Middle frontal gyrus (tissue), 1 donor: ENCODE results near the gene PITX1.
"Not testable (repeated sequence)": the region's sequence is repeated elsewhere in the genome, so short reads cannot be mapped to it uniquely, and the experiment has no call there.

Source experiments
- DNase-seq: peaks from one replicate; pipeline ENCODE4 v3.0.0-alpha.2; 2015; ENCODE audit warnings: low spot score; ENCODE audit errors: extremely low spot score

PITX1 gene

DNA sequence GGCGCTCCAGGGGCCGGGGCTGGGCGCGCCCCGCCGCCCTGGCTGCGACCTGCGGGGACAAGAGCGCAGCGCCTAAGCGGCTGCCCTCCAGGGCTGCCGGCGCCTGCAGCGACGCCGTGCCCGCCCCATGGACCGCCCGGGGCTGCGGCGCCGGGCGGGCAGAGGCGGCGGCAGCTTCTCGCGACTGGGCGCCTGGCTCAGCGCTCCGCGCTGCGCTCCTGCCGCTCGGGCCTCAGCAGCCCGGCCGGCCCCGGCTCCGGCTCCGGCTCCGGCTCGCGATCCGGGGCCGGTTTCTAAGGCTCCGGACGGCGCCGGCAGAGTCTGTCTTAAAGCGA lies at the start of gene PITX1:
TSS of gene PITX1 (minus strand) at position 328 of the 335 bp plus-strand sequence. CDS start 347 bp downstream, outside the sequence.
- no peak for DNase-seq

GRCh38 chr5:135083334-135083733 lies 49.3 kb upstream of the PITX1 start:
- not testable (repeated sequence) for DNase-seq

DNA sequence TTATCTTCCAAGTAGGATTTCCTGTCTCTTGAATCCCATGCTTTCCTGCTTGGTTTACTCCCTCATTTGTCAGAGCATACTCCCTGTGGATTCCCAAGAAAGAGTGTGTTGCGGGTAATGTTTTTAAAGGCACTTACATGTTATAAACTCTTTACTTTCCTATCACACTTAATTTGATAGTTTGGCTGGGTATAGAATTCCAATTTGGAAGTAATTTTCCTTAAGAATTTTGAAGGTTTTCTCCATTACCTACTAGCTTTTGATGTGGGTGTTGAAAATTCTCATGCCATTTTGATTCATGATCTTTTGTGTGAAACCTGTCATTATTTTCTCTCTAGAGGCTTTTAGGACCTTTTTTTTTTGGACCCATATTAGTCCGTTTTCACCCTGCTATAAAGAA lies 47.2 kb upstream of the PITX1 start:
- no peak for DNase-seq

DNA sequence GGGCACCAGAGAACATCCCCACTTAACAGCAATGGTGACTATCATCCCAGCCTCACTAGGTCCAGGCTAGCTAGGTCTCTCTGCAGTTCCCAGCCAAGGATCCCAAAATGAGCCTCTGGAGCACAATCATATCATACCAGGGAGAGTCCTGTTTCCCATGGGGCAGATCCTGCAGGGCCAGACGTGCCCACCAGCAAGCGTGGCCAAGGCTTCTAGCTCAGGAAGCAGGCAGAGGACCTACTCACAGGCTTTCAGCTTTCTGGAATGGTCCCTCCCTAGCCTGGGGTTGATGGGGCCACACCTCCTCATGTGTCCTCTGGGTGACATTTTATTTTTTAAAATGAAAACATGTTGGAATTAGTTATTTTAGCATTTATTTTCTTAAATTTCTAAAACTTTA lies 45.7 kb upstream of the PITX1 start:
- no peak for DNase-seq

- no peak for DNase-seq
Observed at GRCh38 chr5:135079099-135079681, 45.2 kb upstream of the PITX1 start.

- DNase-seq, result no peak
Observed at GRCh38 chr5:135076801-135077200, 42.8 kb upstream of the PITX1 start.

GRCh38 chr5:135076051-135076491 lies 42.0 kb upstream of the PITX1 start:
- no peak for DNase-seq

DNA sequence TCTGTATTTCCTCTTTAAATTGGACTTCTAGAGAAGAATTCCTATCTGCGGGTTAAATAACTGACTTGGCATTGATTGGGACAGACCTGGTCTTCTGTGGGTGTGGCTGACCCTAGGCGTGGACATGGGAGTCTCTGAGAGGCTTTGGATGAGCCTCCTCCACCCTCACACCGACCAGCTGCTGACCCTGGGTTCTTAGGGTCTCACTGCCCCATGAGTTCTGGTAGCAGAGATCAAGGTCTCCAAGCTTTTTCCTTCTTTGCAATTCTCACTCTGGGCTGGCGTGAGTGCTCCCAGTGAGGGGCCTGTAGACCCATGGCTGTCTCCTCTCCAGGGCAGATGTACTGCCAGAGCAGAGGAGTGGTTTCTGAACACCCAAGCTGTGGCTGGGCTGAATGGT lies 41.6 kb upstream of the PITX1 start:
- DNase-seq, result no peak

DNA sequence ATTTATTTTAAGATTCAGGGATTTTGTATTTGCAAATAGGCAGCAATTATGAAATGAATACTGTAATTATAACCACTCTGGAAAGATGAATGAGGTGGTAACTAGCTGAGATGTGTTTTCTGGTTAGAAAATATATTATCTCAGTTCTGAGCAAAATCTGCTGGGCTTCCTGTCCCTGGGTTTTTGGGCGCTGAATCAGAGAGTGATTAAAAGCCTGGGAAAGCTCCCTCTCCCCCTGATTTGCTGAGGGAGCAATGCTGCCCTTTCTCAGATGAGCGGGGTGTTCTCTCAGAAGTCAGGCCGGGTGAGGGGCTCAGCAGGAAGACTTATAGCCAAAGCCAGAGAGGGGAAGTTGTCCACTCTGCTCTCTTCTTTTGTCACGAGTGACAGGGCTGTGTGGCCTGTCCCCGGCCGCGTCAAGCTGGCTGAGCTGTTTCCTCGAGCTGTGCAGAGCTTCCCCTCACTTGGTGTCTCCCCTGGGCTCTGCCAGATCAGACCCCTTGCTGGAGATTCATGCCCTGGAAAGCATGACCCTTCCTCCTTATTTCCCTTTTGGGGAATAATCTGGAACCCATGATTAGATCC lies 39.8 kb upstream of the PITX1 start:
- DNase-seq, result no peak

- DNase-seq, result no peak
Observed at GRCh38 chr5:135072387-135073281, 38.6 kb upstream of the PITX1 start.

GRCh38 chr5:135071311-135071710 lies 37.3 kb upstream of the PITX1 start:
- DNase-seq, result no peak

DNA sequence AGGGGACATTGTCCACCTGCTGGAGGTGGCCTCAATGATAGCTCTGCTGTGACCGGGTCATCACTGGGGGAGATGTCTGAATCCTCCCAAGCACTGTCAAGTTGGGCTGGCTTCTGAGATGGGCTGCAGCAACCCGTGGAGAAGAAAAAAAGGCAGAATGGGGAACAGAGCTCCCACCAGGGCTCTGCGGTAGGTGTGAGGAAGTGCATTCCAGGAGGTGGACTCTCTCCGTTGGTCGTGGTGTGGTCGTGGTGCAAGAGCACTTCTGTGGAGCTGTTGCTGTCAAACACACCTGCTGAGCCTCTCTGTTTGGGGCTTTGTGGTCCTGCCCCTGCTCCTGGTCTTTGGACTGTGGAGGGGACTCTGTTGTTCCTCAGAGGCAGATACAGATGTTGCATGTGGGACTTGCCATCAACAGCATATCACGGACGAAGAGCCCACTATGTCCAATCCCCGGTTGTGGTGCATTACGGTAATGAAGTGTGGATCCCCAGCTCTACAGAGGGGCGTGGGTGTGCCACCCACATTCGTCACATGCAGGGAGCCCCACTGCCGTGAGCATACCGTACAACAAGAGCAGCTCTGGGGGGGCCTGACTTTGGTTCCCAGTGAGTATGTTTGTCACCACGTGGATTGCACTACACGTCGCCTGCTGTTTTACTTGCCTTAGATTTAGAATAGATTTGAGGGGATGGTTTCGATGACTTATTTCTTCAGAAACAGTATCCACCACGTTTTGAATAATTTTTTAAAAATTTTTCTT lies 36.0 kb upstream of the PITX1 start:
- DNase-seq, result no peak

- DNase-seq, result no peak
Observed at GRCh38 chr5:135069016-135069770, 35.2 kb upstream of the PITX1 start.

DNA sequence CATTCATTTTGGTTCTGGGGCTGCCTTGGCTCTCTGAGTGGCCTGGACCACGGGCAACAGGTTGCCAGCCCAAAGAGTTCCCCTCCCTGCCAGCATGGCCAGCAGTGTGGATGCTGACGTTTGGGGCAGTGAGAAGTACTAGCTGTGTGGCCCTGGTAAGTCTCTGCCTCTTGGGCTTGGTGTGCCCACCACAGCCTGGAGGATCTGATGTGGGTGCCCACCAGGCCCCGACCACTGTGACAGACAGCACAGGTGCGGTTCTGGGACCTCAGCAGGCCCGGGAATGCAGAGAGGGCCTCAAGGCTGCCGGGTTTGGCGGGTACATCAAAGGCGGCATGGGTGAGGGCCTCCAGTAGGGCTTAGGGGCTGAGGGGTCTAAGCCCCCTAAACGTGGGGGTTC lies 33.6 kb upstream of the PITX1 start:
- DNase-seq, result no peak

GRCh38 chr5:135066781-135067180 lies 32.8 kb upstream of the PITX1 start:
- no peak for DNase-seq

GRCh38 chr5:135065306-135066265 lies 31.6 kb upstream of the PITX1 start:
- DNase-seq, result no peak

- DNase-seq, result no peak
Observed at GRCh38 chr5:135064235-135064570, 30.2 kb upstream of the PITX1 start.

GRCh38 chr5:135063511-135064234 lies 29.6 kb upstream of the PITX1 start:
- no peak for DNase-seq

DNA sequence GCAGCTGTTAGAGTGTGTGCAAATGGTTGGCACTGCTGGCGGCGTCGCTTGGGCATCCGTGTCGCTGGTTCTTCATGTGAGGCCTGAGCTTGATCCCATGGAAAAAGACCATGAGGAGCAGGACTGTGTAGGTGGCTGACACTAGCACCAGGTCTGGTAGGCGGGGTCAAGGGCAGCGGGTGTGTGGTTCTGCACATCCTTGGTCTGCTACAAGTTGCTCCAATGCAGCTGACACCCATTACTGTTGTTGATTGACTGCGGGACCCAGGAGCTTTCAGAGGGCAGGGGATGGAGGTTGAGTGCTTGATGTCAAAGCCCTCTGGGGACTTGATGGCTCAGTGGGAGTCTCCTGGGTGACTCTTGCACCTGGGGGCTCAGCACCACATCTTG lies 29.0 kb upstream of the PITX1 start:
- DNase-seq, result no peak
